Transverse colon (tissue), 3 donors: Measurements from ENCODE around the gene IL9R.
"Not testable (repeated sequence)": the region's sequence is repeated elsewhere in the genome, so short reads cannot be mapped to it uniquely, and the experiment has no call there.

Experiments used
- CTCF ChIP-seq, 5 experiments: fragments of 200-600 bp in 3 of 5; fragments of 450-650 bp in 2 of 5; sonication (generic) in 3 of 5; IDR thresholded peaks; 1 replicate in 2 of 5; 2 replicates in 3 of 5; pipeline ENCODE4 v1.5.1; 2016 to 2017; ENCODE audit warnings: antibody characterized with exemption in 5 of 5, inconsistent platforms in 3 of 5, mild to moderate bottlenecking in 2 of 5, moderate library complexity in 1 of 5
- POLR2A ChIP-seq: fragments of 450-650 bp; IDR thresholded peaks from one replicate; pipeline ENCODE4 v1.6.1; 2016; ENCODE audit warnings: antibody characterized with exemption, mild to moderate bottlenecking, moderate library complexity

GRCh38 chrX:156009691-156010090 is 12.2 kb downstream of the IL9R start:
- TF ChIP-seq CTCF (IDR thresholded peaks at IDR 0.05); POLR2A: not testable (repeated sequence)
